ENCODE data around the gene LRRTM3. TPM values are rescaled to one million over a fixed set of nuclear protein-coding genes. Genes with fewer than 3 reads are reported as not detected.

The LRRTM3 gene
- polyA plus RNA-seq, 1 of the 3 experiments (the other 2 are of a cell fraction), result not detected

GRCh38 chr10:66982792-66983474, 57.1 kb downstream of the LRRTM3 start:
- no peak for DNase-seq
- H3K79me2 ChIP-seq (ENCODE audit: insufficient read depth), result no peaks in the 10 kb centered on the region
- H3K27ac ChIP-seq (ENCODE audit: low read depth in 2 of 2, low read length in 1 of 2), result no peak overlapping the region
- no peaks in the 10 kb centered on the region for H3K27me3 ChIP-seq (ENCODE audit: insufficient read depth)
- H3K4me2 ChIP-seq, result no peak overlapping the region
- ChIA-PET CTCF (no interaction called here), POLR2A (no interaction called here)
- 0% methylated on average over 6 of the region's 6 CpGs for WGBS (ENCODE audit: low lambda C conversion rate)
- H3F3A ChIP-seq (replicated peaks; ENCODE audit: insufficient read depth), result no peaks in the 10 kb centered on the region
- no peaks in the 10 kb centered on the region for H4K20me1 ChIP-seq (ENCODE audit: insufficient read depth)
- no peaks in the 10 kb centered on the region for H3K9me3 ChIP-seq
- H3K9me2 ChIP-seq, result no peaks in the 10 kb centered on the region
- no peak overlapping the region for H2AFZ ChIP-seq (ENCODE audit: low read depth)
- no peak overlapping the region for H3K4me3 ChIP-seq (ENCODE audit: low read depth in 2 of 2, low read length in 1 of 2)
- TF ChIP-seq FOXM1 (IDR thresholded peaks at IDR 0.05; ENCODE audit: low read depth) (no peak), MAX (IDR thresholded peaks at IDR 0.05; ENCODE audit: low read depth) (no peak), CHD2 (IDR thresholded peaks at IDR 0.05; ENCODE audit: low read length, partially characterized antibody) (no peak), RXRA (IDR thresholded peaks at IDR 0.05; ENCODE audit: borderline replicate concordance, low read depth) (no peak), REST (IDR thresholded peaks at IDR 0.05; ENCODE audit: low read depth, low read length) (no peak), SMC3 (IDR thresholded peaks at IDR 0.05; ENCODE audit: low read depth, low read length) (no peak), YY1 (IDR thresholded peaks at IDR 0.05; ENCODE audit: low read depth) (no peak), EZH2phosphoT487 (IDR thresholded peaks at IDR 0.05; ENCODE audit: borderline replicate concordance, low read depth) (no peak)
- H3K9ac ChIP-seq, result no peak overlapping the region
- no peaks in the 10 kb centered on the region for H3K4me1 ChIP-seq (ENCODE audit: control insufficient read depth in 1 of 2, insufficient read depth in 2 of 2, low read depth in 1 of 2, low read length in 1 of 2)
- no peaks in the 10 kb centered on the region for H3K36me3 ChIP-seq (replicated peaks in 1 of 2; ENCODE audit: control insufficient read depth in 1 of 2, insufficient read depth in 2 of 2, low read length in 1 of 2)

GRCh38 chr10:66983475-66983818, 57.6 kb downstream of the LRRTM3 start:
- Histone ChIP-seq H2AFZ (ENCODE audit: low read depth) (no peak overlapping the region), H3K36me3 (replicated peaks in 1 of 2; ENCODE audit: control insufficient read depth in 1 of 2, insufficient read depth in 2 of 2, low read length in 1 of 2) (no peaks in the 10 kb centered on the region), H3K4me1 (ENCODE audit: control insufficient read depth in 1 of 2, insufficient read depth in 2 of 2, low read depth in 1 of 2, low read length in 1 of 2) (no peaks in the 10 kb centered on the region), H3K9me2 (no peaks in the 10 kb centered on the region), H3K27me3 (ENCODE audit: insufficient read depth) (no peaks in the 10 kb centered on the region), H3K27ac (ENCODE audit: low read depth in 2 of 2, low read length in 1 of 2) (no peak overlapping the region), H4K20me1 (ENCODE audit: insufficient read depth) (no peaks in the 10 kb centered on the region), H3K4me3 (ENCODE audit: low read depth in 2 of 2, low read length in 1 of 2) (no peak overlapping the region), H3K9me3 (no peaks in the 10 kb centered on the region), H3K9ac (no peak overlapping the region), H3K4me2 (no peak overlapping the region), H3K79me2 (ENCODE audit: insufficient read depth) (no peaks in the 10 kb centered on the region), H3F3A (replicated peaks; ENCODE audit: insufficient read depth) (no peaks in the 10 kb centered on the region)
- DNase-seq, result no peak
- TF ChIP-seq JUND (IDR thresholded peaks at IDR 0.05) (no peak), NRF1 (IDR thresholded peaks at IDR 0.05; ENCODE audit: low read depth, low read length) (no peak), MAX (IDR thresholded peaks at IDR 0.05; ENCODE audit: low read depth) (no peak)
- ChIA-PET CTCF (no interaction called here), POLR2A (no interaction called here)
